Ishikawa (cell line): ENCODE data around the gene TLK1.

Experiments
- CEBPB ChIP-seq: IDR thresholded peaks from 2 replicates; pipeline ENCODE4 v1.6.1; 2012
- YY1 ChIP-seq: IDR thresholded peaks from 2 replicates; pipeline ENCODE4 v1.6.1; 2012; ENCODE audit warnings: low read depth
- ZBTB7A ChIP-seq: IDR thresholded peaks from 2 replicates; pipeline ENCODE4 v1.6.1; 2012; ENCODE audit warnings: low read depth

- TF ChIP-seq ZBTB7A (no peak), YY1 (no peak), CEBPB (no peak)
Measured at GRCh38 chr2:171191021-171191420, 30.3 kb upstream of the TLK1 start.
